ENCODE data around the gene MRNIP.

MRNIP gene, protein sequence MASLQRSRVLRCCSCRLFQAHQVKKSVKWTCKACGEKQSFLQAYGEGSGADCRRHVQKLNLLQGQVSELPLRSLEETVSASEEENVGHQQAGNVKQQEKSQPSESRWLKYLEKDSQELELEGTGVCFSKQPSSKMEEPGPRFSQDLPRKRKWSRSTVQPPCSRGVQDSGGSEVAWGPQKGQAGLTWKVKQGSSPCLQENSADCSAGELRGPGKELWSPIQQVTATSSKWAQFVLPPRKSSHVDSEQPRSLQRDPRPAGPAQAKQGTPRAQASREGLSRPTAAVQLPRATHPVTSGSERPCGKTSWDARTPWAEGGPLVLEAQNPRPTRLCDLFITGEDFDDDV

DNA sequence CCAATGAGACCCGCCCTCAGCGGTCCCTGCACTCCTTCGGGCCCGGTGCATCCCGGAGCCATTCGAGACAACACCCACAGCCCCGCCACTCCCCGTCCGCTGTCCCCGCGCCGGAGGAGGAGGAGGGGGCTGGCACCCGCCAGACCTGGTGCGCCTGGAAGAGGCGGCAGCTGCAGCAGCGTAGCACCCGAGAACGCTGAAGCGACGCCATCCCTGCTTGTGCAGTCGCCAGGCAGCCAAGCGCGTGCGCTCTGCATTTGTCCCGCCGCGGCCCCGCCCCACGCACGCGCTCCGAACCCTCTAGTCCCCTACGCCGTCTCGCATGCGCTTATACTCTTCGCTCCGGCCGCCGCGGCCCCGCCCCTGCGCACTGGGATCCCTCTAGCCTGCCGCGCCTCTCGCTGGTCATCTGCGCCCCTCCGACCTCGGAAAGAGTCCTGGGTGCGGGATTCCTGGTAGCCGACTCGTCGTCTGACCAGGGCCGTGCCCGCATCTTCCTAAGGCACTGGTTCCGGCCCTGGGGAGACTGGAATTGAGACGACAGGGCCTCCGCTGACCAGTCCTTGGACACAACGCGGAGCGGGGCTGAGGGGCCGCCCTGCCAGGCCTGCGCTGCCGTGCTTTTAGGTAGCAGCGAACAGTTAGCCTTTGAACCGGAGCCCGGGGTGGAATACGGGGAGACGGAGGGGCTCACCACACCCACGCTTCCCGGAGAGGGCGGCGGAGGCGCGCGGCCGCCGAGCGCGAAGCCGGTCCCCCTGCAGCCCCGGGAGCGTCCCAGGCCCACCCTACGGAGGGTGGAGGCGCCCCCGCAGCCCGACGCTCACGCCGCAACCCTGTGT lies at the start of gene MRNIP:
Gene MRNIP, minus strand, starts transcription at position 232 of the 842 bp plus-strand sequence. Its CDS starts 21 bp downstream, at position 211.
- DNase-seq: peak; percentile 94

DNA sequence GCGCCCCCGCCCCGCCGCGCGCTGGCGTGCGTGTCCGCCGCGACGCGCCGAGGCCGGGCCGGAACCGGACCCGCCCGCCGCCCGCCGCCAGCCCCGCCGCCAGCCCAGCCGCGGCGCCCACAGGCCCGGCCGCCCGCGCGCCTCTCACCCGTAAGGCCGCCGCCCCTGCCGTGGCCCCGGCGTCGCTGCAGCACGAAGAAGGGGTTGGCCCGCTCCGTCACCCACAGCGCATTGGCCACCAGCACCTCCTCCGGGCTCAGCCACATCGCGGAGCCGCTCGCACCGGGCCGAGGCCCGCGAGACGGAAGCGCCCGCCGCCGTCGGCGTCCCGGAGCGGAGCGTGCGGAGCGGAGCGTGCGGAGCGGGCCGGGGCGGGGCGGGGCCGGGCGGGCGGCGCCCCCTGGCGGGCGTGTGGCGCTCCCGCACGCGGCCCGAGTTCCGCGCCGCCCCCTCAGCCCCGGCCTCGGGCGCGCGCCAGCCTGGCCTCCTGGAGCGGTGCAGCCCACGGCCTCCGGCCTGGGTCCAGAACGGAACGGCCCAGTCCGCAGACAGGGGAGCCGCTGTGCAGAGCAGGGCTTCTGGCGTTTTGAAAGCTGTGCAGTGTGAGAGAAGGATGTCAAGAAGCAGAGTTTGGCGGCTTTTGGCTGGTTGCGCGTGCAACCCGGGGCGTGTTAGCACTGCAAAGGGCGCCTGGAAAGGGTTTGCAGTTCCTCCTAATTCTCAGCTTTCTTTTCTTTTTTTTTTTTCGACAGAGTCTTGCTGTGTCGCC lies 49.1 kb upstream of the MRNIP start, which contains the start of gene TBC1D9B:
Gene TBC1D9B, minus strand, starts transcription at position 342 of the 769 bp plus-strand sequence. Its CDS starts 76 bp downstream, at position 266.
- peak; percentile 57 for DNase-seq

- no peak for DNase-seq
Observed at GRCh38 chr5:179906795-179907555, 48.4 kb upstream of the MRNIP start.

DNA sequence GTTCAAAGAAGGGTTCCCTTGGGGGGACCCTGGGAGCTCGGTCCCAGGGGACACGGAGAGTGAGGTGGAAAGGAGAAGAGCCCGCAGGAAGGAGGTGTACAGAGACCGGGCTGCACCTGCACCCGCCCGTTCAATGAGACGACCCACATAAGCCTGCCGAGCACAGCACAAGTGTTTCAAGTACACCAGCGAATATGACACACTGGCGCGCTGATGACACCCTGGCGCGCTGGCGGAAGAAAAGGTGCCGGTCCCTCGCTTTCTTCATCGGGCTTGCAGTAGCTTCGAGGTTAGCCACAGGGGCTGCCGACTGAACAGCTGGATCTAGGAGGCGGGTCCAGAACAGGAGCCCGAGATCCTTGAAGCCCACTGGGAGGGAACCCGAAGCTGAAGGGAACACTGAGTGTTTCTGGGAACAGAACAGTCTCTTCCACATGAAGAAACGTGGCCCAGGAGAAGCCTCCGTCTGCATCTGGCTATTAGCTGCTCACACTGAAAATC lies 47.7 kb upstream of the MRNIP start:
- no peak for DNase-seq

DNA sequence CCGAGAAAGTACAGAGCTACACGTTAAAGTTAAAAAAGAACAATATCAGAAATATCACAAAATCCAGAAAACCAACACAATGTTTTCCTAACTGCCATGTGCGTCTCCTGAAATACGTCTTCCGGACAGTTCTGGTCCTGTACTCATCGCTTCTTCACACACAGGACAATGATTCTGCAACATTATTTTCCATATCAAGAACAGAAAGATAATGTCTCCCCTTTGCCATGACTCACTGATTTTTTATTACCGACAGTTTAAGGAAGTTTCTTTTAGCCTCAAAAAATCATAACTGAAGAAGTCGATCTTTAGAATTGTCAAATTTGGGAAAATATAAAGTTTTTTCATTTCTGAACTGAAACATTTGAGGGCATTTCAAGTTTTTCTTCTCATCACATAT lies 46.5 kb upstream of the MRNIP start:
- DNase-seq: no peak

- DNase-seq: no peak
Observed at GRCh38 chr5:179904463-179905160, 46.0 kb upstream of the MRNIP start.

- no peak for DNase-seq
Observed at GRCh38 chr5:179902763-179903158, 44.1 kb upstream of the MRNIP start.

- no peak for DNase-seq
Observed at GRCh38 chr5:179901915-179902762, 43.5 kb upstream of the MRNIP start.

GRCh38 chr5:179901462-179901861 lies 42.8 kb upstream of the MRNIP start:
- no peak for DNase-seq

DNA sequence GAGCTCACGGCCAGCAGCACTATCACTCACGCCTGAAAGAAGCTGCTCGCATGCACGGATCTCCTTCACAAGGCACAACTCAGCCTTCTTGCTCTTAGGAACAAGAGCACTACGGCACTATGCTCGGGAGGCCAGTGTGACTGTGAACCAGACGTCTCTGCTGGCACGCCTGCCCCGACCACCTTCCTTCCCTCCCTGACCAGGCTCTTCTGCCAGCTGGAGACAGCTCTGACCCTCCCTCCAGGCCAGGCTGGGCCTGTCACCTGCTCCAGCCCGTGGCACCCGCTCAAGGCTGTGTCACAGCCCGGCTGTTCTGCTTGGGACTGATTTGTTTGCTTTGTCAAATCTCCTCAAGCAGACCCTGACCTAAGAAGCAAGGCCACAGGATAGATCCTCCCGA lies 42.1 kb upstream of the MRNIP start:
- no peak for DNase-seq

GRCh38 chr5:179900206-179900605 lies 41.6 kb upstream of the MRNIP start:
- no peak for DNase-seq

DNA sequence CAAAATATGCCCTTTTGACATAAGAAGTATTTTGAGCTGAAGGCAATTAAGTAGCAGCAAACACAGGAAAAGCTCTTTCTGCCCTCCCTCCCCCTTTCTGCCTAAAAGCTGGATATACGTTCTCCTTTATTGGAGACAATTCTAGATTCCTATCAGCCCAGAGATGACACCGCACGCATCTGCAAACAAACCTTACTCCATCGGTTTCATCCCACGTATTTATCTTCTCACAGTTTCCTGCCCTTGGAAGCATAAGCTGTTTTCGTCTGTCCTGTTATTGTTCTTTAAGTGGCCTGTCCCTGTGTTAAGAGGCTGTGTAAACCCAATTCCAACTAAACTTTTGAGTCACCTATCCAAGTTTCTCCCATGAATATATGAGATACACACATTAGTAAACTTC lies 37.2 kb upstream of the MRNIP start:
- no peak for DNase-seq

GRCh38 chr5:179893958-179894895 lies 35.6 kb upstream of the MRNIP start:
- DNase-seq: no peak

DNA sequence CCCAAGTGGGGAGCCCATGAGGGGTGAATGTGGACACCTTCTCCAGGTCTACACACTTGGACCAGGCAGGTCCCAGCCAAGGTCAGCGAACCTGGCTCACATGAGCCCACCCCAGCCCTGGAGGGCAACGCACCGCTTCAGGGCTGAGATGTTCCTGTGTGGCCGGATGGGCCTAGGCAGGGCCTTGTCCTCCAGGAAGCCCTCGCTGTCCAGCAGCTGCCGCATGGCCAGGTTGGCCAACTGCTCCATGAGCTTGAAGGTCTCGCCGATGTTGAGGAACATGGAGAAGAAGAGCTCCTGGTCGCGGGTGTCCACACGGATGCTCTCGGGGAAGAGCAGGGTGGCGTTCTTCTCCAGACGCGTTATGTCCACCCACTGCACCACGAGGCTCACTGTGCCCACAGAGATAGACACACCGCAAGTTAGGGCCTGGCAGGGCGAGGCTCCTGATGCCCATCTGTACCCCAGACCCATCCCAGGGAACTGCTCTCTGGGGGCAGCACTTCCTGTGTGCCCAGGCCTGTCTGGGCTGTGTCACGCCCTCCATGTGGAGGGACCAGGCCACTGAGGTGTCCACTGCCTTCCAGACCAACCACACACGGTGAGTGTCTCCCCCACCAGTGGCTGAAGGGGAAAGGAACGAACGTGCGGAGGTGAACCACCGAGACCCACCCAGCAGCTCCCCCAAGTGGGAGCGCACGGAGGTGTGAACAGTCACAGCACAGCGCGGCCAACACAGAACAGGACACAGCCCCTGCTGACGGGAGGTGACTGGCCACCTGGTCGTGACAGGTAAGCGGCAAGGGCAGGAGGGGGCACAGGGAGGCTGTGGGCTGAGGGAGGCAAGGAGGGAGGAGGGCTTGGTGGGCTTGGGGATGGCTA lies 34.7 kb upstream of the MRNIP start:
- DNase-seq: no peak

DNA sequence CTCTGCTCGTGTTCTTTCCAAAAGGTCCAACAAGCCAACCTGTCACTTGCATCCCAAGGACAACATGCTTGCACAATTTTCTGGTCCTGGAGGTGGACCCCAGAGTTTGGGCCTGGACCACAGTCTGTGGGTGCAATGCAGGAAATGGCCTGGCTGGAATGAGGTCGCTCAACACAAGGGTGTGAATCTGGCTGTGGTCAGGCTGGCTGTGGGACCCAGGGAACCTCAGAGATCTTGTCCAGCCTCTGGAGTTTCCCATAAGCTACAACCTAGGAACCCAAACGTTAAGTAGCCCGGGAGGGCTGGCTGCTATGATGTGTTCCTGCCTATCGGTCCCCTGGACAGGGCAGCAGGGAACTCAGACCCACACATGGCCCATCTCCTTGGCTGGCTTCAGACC lies 33.6 kb upstream of the MRNIP start:
- DNase-seq: no peak

DNA sequence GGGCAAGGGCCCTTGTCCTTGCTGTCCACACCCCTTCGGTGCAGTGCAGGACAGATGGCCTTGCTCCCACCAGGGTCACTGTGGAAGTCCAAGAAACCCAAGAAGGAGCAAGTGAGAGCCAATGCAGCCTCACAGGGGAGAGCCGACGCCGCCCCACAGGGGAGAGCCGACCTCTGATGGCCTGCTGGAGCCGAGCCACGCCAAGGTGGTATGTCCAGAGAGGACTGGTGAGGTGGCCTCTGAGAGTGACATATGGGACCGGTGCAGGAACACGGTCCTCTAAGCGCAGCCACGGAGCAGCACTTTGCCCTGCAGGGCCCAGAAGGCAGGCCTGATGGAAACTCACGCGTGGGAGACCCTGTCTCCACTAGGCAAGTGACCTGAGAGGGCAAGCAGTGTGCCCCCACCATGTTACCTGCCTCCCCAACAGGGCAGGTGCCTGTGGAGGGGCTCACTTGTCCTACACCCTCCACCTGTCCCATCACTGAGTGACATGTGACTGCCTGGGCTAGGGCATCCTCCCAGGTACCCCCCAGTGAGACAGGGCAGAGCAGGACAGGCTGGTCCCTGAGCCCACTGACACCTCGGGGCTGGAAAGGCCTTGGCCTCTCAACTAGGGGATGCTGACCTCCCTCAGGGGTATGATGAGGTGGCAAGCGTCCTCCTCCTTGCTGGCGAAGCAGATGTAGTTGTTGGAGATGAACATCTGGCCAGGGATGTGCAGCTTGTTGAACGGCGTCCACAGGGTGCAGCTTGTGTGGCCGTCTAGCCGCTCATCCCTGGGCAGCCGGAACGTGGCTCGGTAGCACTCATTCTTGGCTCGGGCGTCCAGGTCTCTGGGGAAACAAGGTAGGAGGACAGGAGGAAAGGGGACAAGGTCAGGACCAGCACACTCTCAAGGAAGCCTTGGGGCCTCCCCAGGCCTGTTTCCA lies 32.4 kb upstream of the MRNIP start:
- DNase-seq: no peak

DNA sequence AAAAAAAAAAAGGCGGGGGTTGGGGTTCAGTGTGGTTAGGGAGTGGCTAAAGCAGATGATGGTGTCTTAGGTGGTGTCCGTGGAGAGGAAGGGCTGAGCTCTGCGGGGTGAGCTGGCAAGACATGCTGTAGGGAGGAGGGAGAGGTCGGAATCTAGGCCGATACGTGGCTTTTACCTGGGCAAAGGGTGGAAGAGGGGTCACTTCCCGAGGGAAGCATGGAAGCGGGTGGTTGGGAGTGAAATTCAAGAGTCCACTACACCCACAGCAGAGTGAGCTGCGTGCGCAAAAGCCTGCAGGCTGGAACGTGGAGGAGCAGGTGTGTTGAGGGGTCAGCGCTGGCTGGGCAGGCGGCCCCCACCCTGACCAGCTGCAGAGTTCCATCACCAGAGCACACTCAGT lies 31.3 kb upstream of the MRNIP start:
- DNase-seq: no peak
